PFSK-1 (cell line): ENCODE measurements around the gene PDZD11.

ENCODE experiments used
- FOXP2 ChIP-seq: optimal IDR thresholded peaks from 2 replicates; pipeline ENCODE3; 2011; ENCODE audit warnings: borderline replicate concordance, control low read depth, inconsistent platforms; ENCODE audit not compliant: insufficient read depth; ENCODE audit errors: extremely low read length, extremely low read depth
- POLR2AphosphoS5 ChIP-seq: IDR thresholded peaks from 2 replicates; pipeline ENCODE4 v1.6.1; 2012; ENCODE audit warnings: low read depth, mild to moderate bottlenecking, control low read depth, low read length, moderate library complexity
- SIN3A ChIP-seq: IDR thresholded peaks from 2 replicates; pipeline ENCODE4 v1.6.1; 2012; ENCODE audit warnings: mild to moderate bottlenecking, low read length, moderate library complexity, borderline replicate concordance; ENCODE audit not compliant: insufficient read depth
- TAF1 ChIP-seq: IDR thresholded peaks from 2 replicates; pipeline ENCODE4 v1.6.1; 2012; ENCODE audit warnings: low read length, control low read depth, borderline replicate concordance; ENCODE audit not compliant: insufficient read depth
- TF ChIP-seq, protein P1 (sequence below), 2 experiments: IDR thresholded peaks; 2 replicates each; pipeline versions ENCODE4 v1.6.1 to v1.8.0; 2011 to 2012; ENCODE audit warnings: low read depth in 2 of 2, low read length in 2 of 2, control low read depth in 1 of 2, inconsistent platforms in 1 of 2, mild to moderate bottlenecking in 1 of 2, moderate library complexity in 1 of 2; ENCODE audit not compliant: insufficient read depth in 1 of 2

GRCh38 chrX:70281951-70282350, 7.8 kb downstream of the PDZD11 start, which contains the start of gene RAB41:
- TF ChIP-seq POLR2AphosphoS5 (no peak), TAF1 (no peak), SIN3A (no peak), FOXP2 (no peak)
- TF ChIP-seq, protein P1, sequence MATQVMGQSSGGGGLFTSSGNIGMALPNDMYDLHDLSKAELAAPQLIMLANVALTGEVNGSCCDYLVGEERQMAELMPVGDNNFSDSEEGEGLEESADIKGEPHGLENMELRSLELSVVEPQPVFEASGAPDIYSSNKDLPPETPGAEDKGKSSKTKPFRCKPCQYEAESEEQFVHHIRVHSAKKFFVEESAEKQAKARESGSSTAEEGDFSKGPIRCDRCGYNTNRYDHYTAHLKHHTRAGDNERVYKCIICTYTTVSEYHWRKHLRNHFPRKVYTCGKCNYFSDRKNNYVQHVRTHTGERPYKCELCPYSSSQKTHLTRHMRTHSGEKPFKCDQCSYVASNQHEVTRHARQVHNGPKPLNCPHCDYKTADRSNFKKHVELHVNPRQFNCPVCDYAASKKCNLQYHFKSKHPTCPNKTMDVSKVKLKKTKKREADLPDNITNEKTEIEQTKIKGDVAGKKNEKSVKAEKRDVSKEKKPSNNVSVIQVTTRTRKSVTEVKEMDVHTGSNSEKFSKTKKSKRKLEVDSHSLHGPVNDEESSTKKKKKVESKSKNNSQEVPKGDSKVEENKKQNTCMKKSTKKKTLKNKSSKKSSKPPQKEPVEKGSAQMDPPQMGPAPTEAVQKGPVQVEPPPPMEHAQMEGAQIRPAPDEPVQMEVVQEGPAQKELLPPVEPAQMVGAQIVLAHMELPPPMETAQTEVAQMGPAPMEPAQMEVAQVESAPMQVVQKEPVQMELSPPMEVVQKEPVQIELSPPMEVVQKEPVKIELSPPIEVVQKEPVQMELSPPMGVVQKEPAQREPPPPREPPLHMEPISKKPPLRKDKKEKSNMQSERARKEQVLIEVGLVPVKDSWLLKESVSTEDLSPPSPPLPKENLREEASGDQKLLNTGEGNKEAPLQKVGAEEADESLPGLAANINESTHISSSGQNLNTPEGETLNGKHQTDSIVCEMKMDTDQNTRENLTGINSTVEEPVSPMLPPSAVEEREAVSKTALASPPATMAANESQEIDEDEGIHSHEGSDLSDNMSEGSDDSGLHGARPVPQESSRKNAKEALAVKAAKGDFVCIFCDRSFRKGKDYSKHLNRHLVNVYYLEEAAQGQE (IDR thresholded peaks at IDR 0.05; ENCODE audit: insufficient read depth in 1 of 2, low read depth in 2 of 2, low read length in 2 of 2) = no peak
